HG03159 (cell line): ENCODE measurements around the gene DENND1A.
"Not testable (repeated sequence)": the region's sequence is repeated elsewhere in the genome, so short reads cannot be mapped to it uniquely, and the experiment has no call there.

Source experiments
- ATAC-seq: cut with Tn5 transposase; IDR thresholded peaks from one replicate; pipeline ENCODE4 v1.9.1; 2021; ENCODE audit warnings: mild to moderate bottlenecking, moderate library complexity; ENCODE audit not compliant: unreplicated experiment

The DENND1A gene

GRCh38 chr9:123335193-123335985 is 594.5 kb downstream of the DENND1A start:
- ATAC-seq: no peak

- no peak for ATAC-seq
Observed at GRCh38 chr9:123334639-123335038, 595.3 kb downstream of the DENND1A start.

DNA sequence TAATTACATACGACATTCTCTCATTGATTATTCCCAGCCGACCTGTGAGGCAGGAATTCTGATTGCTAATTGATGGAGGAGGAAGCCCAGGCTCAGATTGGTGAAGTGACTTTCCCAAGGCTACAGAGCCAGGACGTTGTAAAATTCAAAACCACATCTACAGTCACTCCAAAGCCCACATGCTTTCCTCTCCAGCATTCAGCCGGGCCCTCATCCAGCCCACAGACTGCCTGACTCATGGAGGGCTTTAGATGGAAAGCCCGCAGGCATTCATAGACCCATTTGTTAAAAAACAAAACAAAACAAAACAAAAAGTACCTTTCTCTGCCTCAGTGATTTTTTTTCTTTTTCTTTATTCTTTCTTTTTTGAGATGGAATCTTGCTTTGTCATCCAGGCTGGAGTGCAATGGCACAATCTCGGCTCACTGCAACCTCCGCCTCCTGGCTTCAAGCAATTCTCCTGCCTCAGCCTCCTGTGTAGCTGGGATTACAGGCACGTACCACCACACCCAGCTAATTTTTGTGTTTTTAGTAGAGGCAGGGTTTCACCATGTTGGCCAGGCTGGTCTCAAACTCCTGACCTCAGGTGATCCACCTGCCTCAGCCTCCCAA is 596.8 kb downstream of the DENND1A start:
- ATAC-seq: not testable (repeated sequence)

DNA sequence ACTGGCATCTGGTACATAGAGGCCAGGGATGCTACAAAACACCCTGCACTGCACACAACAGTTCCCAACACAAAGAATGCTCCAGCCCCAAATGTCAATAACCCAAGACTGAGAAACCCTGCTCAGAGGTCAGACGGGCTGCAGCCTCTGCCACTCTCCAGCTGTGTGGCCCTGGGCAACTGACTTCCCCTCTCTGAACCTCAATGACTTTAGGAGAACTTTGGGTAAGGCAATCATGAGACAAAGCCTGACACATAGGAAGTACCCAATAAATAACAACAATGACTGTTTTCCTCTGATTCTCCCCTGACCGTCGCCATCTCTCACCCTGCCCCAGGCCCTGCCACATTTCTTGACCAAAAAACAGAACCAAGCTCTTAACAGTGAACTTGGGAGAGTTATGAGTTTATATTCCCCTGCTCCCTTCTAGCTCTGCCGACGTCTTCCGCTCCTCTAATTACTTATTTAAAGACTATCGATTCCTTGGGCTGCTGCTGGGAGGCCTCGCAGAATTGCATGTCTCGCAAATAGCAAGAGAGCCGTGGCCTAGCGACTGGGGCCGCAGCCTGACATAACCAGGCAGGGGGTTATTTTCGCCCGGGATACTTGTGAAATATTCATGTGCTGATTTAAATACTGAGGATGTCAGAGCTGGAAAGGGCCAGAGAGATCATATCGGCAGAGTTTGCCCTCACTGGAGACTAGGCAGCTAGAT is 598.4 kb downstream of the DENND1A start:
- ATAC-seq: no peak
